Stimulated activated CD8-positive, alpha-beta memory T cell treated with anti-CD3 and anti-CD28 coated beads, Interleukin-7, amount 100 ng/mL, for 1 hour (primary cell): ENCODE data around the gene CD8A.
"Not testable (repeated sequence)": the region's sequence is repeated elsewhere in the genome, so short reads cannot be mapped to it uniquely, and the experiment has no call there.

ENCODE experiments used
- DNase-seq, 2 donors: peaks; one replicate each; pipeline ENCODE4 v3.0.0-alpha.2; 2020; ENCODE audit warnings: low read depth in 2 of 2

CD8A gene

GRCh38 chr2:86790676-86791572, at the start of gene CD8A:
Gene CD8A (minus strand): TSS chr2:86790913. CDS start chr2:86790825, 88 bp downstream.
- peak; percentile 56 to 65 for DNase-seq

- not testable (repeated sequence) for DNase-seq
Observed at GRCh38 chr2:86839871-86840548, 49.3 kb upstream of the CD8A start.

GRCh38 chr2:86839455-86839854, 48.7 kb upstream of the CD8A start:
- DNase-seq, result not testable (repeated sequence)

- DNase-seq, result not testable (repeated sequence)
Observed at GRCh38 chr2:86837714-86838113, 47.0 kb upstream of the CD8A start.

GRCh38 chr2:86836915-86837695, 46.4 kb upstream of the CD8A start:
- peak; percentile 47 to 58 for DNase-seq

GRCh38 chr2:86835548-86835889, 44.8 kb upstream of the CD8A start:
- DNase-seq, result not testable (repeated sequence)

GRCh38 chr2:86833315-86833714, 42.6 kb upstream of the CD8A start:
- no peak for DNase-seq

GRCh38 chr2:86832334-86833096, 41.8 kb upstream of the CD8A start:
- DNase-seq, result no peak

GRCh38 chr2:86831537-86831936, 40.8 kb upstream of the CD8A start:
- DNase-seq, result no peak

- no peak for DNase-seq
Observed at GRCh38 chr2:86826951-86827350, 36.2 kb upstream of the CD8A start.

GRCh38 chr2:86825693-86826381, 35.1 kb upstream of the CD8A start:
- no peak for DNase-seq

- DNase-seq, result no peak
Observed at GRCh38 chr2:86825036-86825692, 34.5 kb upstream of the CD8A start.

GRCh38 chr2:86822668-86823345, 32.1 kb upstream of the CD8A start:
- DNase-seq, result no peak

GRCh38 chr2:86821842-86822241, 31.1 kb upstream of the CD8A start:
- no peak for DNase-seq

GRCh38 chr2:86821306-86821705, 30.6 kb upstream of the CD8A start:
- DNase-seq, result no peak

GRCh38 chr2:86818957-86819356, 28.2 kb upstream of the CD8A start:
- no peak for DNase-seq

- DNase-seq, result no peak
Observed at GRCh38 chr2:86818114-86818801, 27.5 kb upstream of the CD8A start.

GRCh38 chr2:86815611-86816010, 24.9 kb upstream of the CD8A start:
- no peak for DNase-seq

- no peak for DNase-seq
Observed at GRCh38 chr2:86809481-86810121, 18.9 kb upstream of the CD8A start.
